Keratinocyte (primary cell): Measurements from ENCODE around the gene OR10A4. TPM values are rescaled to one million over a fixed set of nuclear protein-coding genes. Genes with fewer than 3 reads are reported as not detected.

ENCODE experiments used
- DNase-seq: peaks from one replicate; pipeline ENCODE4 v3.0.0-alpha.2; 2011; ENCODE audit warnings: low read depth, missing footprints, low spot score
- FAIRE-seq: peaks from 2 replicates; lab custom pipeline; 2011; peaks lifted over from hg19 to GRCh38; lab: Jason Lieb, UNC
- H2AFZ ChIP-seq: 2 replicates; pipeline ENCODE4 v1.6.0; 2012; ENCODE audit warnings: low read length, control low read depth, inconsistent platforms; ENCODE audit not compliant: control insufficient read depth
- H3K27ac ChIP-seq: 2 replicates; pipeline ENCODE4 v1.5.1; 2011; ENCODE audit warnings: low read length; ENCODE audit not compliant: control insufficient read depth, insufficient read depth
- H3K27me3 ChIP-seq: 3 replicates; pipeline ENCODE4 v1.6.0; 2011; ENCODE audit warnings: low read length; ENCODE audit not compliant: control insufficient read depth, insufficient read depth; ENCODE audit errors: extremely low read depth
- H3K36me3 ChIP-seq, 2 experiments: 2 replicates in 1 of 2; 3 replicates in 1 of 2; pipeline ENCODE4 v1.5.1; 2011; ENCODE audit warnings: low read length in 2 of 2, mild to moderate bottlenecking in 1 of 2; ENCODE audit not compliant: control insufficient read depth in 2 of 2, insufficient read depth in 2 of 2; ENCODE audit errors: extremely low read depth in 1 of 2
- H3K4me1 ChIP-seq: 3 replicates; pipeline ENCODE4 v1.5.1; 2011; ENCODE audit warnings: low read length; ENCODE audit not compliant: control insufficient read depth, insufficient read depth; ENCODE audit errors: extremely low read depth
- H3K4me2 ChIP-seq: 3 replicates; pipeline ENCODE4 v1.6.0; 2011; ENCODE audit warnings: low read depth, low read length; ENCODE audit not compliant: control insufficient read depth, insufficient read depth; ENCODE audit errors: extremely low read depth
- H3K4me3 ChIP-seq, 3 experiments: fragments of 200-600 bp in 1 of 3; sonication (generic) in 1 of 3; 2 replicates in 2 of 3; 3 replicates in 1 of 3; pipeline ENCODE4 v1.5.1; 2011 to 2016; ENCODE audit warnings: low read length in 3 of 3, mild to moderate bottlenecking in 3 of 3, control low read depth in 2 of 3, inconsistent platforms in 1 of 3, low read depth in 1 of 3, mixed read lengths in 1 of 3, mixed run types in 1 of 3, moderate library complexity in 1 of 3; ENCODE audit not compliant: control insufficient read depth in 2 of 3, insufficient read depth in 2 of 3; ENCODE audit errors: extremely low read depth in 1 of 3
- H3K79me2 ChIP-seq: 2 replicates; pipeline ENCODE4 v1.6.0; 2012; ENCODE audit warnings: low read length; ENCODE audit not compliant: control insufficient read depth, insufficient read depth
- H3K9ac ChIP-seq: 3 replicates; pipeline ENCODE4 v1.6.0; 2011; ENCODE audit warnings: low read length; ENCODE audit not compliant: control insufficient read depth, insufficient read depth; ENCODE audit errors: extremely low read depth
- H3K9me1 ChIP-seq: 3 replicates; pipeline ENCODE4 v1.6.0; 2011; ENCODE audit warnings: low read length; ENCODE audit not compliant: control insufficient read depth, insufficient read depth; ENCODE audit errors: extremely low read depth
- H3K9me3 ChIP-seq: 2 replicates; pipeline ENCODE4 v1.5.1; 2012; ENCODE audit warnings: low read depth, low read length; ENCODE audit not compliant: control insufficient read depth
- H4K20me1 ChIP-seq: 3 replicates; pipeline ENCODE4 v1.6.0; 2011; ENCODE audit warnings: low read length; ENCODE audit not compliant: control insufficient read depth, insufficient read depth; ENCODE audit errors: extremely low read depth
- CTCF ChIP-seq, 3 experiments: IDR thresholded peaks in 1 of 3; conservative IDR thresholded peaks in 1 of 3; optimal IDR thresholded peaks in 1 of 3; 2 replicates in 2 of 3; 3 replicates in 1 of 3; pipeline versions ENCODE3 to v1.5.1; 2011; ENCODE audit warnings: low read length in 3 of 3, mild to moderate bottlenecking in 3 of 3, moderate library complexity in 2 of 3, control low read depth in 1 of 3, inconsistent platforms in 1 of 3; ENCODE audit not compliant: insufficient read depth in 2 of 3; ENCODE audit errors: extremely low read depth in 1 of 3
- EZH2 ChIP-seq: IDR thresholded peaks from one replicate; pipeline ENCODE4 v1.6.1; 2012; ENCODE audit warnings: inconsistent platforms, mild to moderate bottlenecking, low read length, moderate library complexity
- dilution Hi-C: fragments of 300-500 bp; cut with MboI; formaldehyde crosslinking; loops from one replicate; pipeline ENCODE4 v1.7.0; 2020; ENCODE audit warnings: low sequenced_read_pairs; ENCODE audit not compliant: extremely low pct_ligation_motif_present
- polyA plus RNA-seq, 5 experiments: library from polyadenylated mRNA; depleted of rRNA in 3 of 5; stranded (reverse) in 3 of 5; stranded (forward) in 1 of 5; unstranded in 1 of 5; fragments of >200 nt; gene quantifications; 1 replicate in 1 of 5; 2 replicates in 3 of 5; 3 replicates in 1 of 5; pipeline versions ENCODE4 v1.2.1 to v1.2.3, GENCODE V29; 2011 to 2012; ENCODE audit warnings: missing spikeins in 2 of 5, low read depth in 1 of 5, low replicate concordance in 1 of 5

Gene OR10A4
- polyA plus RNA-seq, 1 donor (not counting 4 experiments of a cell fraction or from before 2014, with no cell fraction given): not detected

- FAIRE-seq: no peak
- Histone ChIP-seq H4K20me1 (no peaks in the 10 kb centered on the region), H2AFZ (no peak overlapping the region), H3K9ac (no peak overlapping the region), H3K27ac (no peak overlapping the region), H3K36me3 (no peaks in the 10 kb centered on the region), H3K9me1 (no peaks in the 10 kb centered on the region), H3K4me2 (no peak overlapping the region), H3K9me3 (no peaks in the 10 kb centered on the region), H3K79me2 (no peaks in the 10 kb centered on the region), H3K4me3 (no peak overlapping the region), H3K4me1 (no peaks in the 10 kb centered on the region), H3K27me3 (no peaks in the 10 kb centered on the region)
- DNase-seq: no peak
- TF ChIP-seq CTCF (optimal IDR thresholded peaks at IDR 0.05 in 1 of 3, IDR thresholded peaks at IDR 0.05 in 1 of 3, conservative IDR thresholded peaks at IDR 0.05 in 1 of 3; ENCODE audit: extremely low read depth in 1 of 3, insufficient read depth in 2 of 3, low read length in 3 of 3) (no peak), EZH2 (no peak)
- dilution Hi-C loops: no loop called here
Observed at GRCh38 chr11:6844356-6844755, 32.1 kb upstream of the OR10A4 start.

DNA sequence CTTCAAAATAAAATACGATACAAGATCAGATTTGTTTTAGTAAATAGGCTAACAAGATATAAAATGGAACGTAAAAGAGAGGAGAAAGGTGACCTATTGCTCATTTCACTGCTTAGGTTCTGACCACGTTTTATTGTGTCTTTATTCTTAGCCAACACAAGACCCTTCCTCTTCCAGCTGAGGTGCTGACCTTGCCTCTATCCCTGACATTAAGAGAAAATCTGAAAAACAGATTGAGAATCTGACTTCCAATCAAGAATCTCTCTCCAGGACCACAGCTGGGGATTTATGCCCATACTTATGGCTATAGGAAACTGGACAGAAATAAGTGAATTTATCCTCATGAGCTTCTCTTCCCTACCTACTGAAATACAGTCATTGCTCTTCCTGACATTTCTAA, 31.0 kb upstream of the OR10A4 start, which contains the start of gene OR10A5:
Gene OR10A5 (plus strand): TSS at position 301 of the 400 bp plus-strand sequence. CDS start 0 bp downstream, at position 301.
- FAIRE-seq (no peak), DNase-seq (no peak)
- H3K4me1 ChIP-seq: no peaks in the 10 kb centered on the region
- no peaks in the 10 kb centered on the region for H3K79me2 ChIP-seq
- no peak within 1 kb of the TSS for H2AFZ ChIP-seq
- H4K20me1 ChIP-seq: no peaks in the 10 kb centered on the region
- no peak within 1 kb of the TSS for H3K4me3 ChIP-seq
- H3K36me3 ChIP-seq: no peaks in the 10 kb centered on the region
- TF ChIP-seq CTCF (optimal IDR thresholded peaks at IDR 0.05 in 1 of 3, IDR thresholded peaks at IDR 0.05 in 1 of 3, conservative IDR thresholded peaks at IDR 0.05 in 1 of 3; ENCODE audit: extremely low read depth in 1 of 3, insufficient read depth in 2 of 3, low read length in 3 of 3) (no peak), EZH2 (no peak)
- H3K27me3 ChIP-seq: no peaks in the 10 kb centered on the region
- H3K9me3 ChIP-seq: no peaks in the 10 kb centered on the region
- no peak within 1 kb of the TSS for H3K4me2 ChIP-seq
- dilution Hi-C loops: no loop called here
- H3K27ac ChIP-seq: no peak within 1 kb of the TSS
- no peak within 1 kb of the TSS for H3K9ac ChIP-seq
- H3K9me1 ChIP-seq: no peaks in the 10 kb centered on the region
